ENCODE measurements around the gene GRIK3.

The GRIK3 gene

GRCh38 chr1:37042506-37042905 is 8.2 kb upstream of the GRIK3 start:
- DNase-seq, result no peak

- no peak for DNase-seq
Measured at GRCh38 chr1:37041483-37041882, 7.2 kb upstream of the GRIK3 start.

- DNase-seq, result no peak
Measured at GRCh38 chr1:37040773-37041172, 6.5 kb upstream of the GRIK3 start.

- no peak for DNase-seq
Measured at GRCh38 chr1:37040261-37040660, 5.9 kb upstream of the GRIK3 start.

GRCh38 chr1:37038227-37039093 is 4.1 kb upstream of the GRIK3 start:
- no peak for DNase-seq

GRCh38 chr1:37037690-37038089 is 3.4 kb upstream of the GRIK3 start:
- DNase-seq, result no peak

GRCh38 chr1:37036667-37037053 is 2.3 kb upstream of the GRIK3 start:
- no peak for DNase-seq

GRCh38 chr1:37035796-37036666 is 1.7 kb upstream of the GRIK3 start:
- no peak for DNase-seq

GRCh38 chr1:37035014-37035691 is 838 bp upstream of the GRIK3 start:
- no peak for DNase-seq

GRCh38 chr1:37033355-37034101 is 787 bp downstream of the GRIK3 start:
- DNase-seq, result no peak

GRCh38 chr1:37032660-37033354 is 1.5 kb downstream of the GRIK3 start:
- DNase-seq, result no peak

GRCh38 chr1:37031871-37032270 is 2.4 kb downstream of the GRIK3 start:
- no peak for DNase-seq

- DNase-seq, result no peak
Measured at GRCh38 chr1:37031429-37031828, 2.9 kb downstream of the GRIK3 start.

- DNase-seq, result no peak
Measured at GRCh38 chr1:37028981-37029617, 5.2 kb downstream of the GRIK3 start.

- DNase-seq, result no peak
Measured at GRCh38 chr1:37021502-37021901, 12.8 kb downstream of the GRIK3 start.

- DNase-seq, result no peak
Measured at GRCh38 chr1:37020653-37021277, 13.6 kb downstream of the GRIK3 start.

- DNase-seq, result no peak
Measured at GRCh38 chr1:37018510-37018909, 15.8 kb downstream of the GRIK3 start.

GRCh38 chr1:37017720-37018119 is 16.6 kb downstream of the GRIK3 start:
- DNase-seq, result no peak

- no peak for DNase-seq
Measured at GRCh38 chr1:37016121-37016520, 18.2 kb downstream of the GRIK3 start.

- DNase-seq, result no peak
Measured at GRCh38 chr1:37015713-37016112, 18.6 kb downstream of the GRIK3 start.

GRCh38 chr1:37012226-37012625 is 22.1 kb downstream of the GRIK3 start:
- DNase-seq, result no peak
